Measurements from ENCODE around the gene CCDC92.

DNA sequence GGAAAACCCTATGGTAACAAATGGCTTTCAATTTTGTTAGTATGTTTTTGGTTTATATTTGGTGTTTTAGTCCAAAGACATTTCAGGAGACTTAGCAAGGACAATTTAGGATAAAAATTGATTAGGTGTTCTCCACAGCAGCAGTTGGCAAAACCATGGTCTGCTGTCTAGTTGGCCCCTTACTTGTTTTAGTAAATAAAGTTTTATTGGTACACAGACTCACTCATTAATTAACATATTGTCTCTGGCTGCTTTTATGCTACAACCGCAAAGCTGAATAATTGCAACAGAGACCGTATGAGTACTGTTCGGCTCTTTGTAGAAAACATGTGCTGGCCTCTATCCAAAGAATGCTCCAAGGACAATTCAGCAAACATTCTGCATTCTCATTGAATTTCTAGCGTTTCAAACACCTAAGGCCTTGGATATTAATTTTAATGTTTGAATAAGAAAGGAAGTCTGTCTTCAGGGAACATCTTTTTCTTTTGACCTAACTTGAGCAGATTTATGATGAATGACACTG is 77.7 kb downstream of the CCDC92 start:
- no peak for TF ChIP-seq POLR2A (IDR thresholded peaks at IDR 0.05; ENCODE audit: low read length)
- TF ChIP-seq, protein P1, sequence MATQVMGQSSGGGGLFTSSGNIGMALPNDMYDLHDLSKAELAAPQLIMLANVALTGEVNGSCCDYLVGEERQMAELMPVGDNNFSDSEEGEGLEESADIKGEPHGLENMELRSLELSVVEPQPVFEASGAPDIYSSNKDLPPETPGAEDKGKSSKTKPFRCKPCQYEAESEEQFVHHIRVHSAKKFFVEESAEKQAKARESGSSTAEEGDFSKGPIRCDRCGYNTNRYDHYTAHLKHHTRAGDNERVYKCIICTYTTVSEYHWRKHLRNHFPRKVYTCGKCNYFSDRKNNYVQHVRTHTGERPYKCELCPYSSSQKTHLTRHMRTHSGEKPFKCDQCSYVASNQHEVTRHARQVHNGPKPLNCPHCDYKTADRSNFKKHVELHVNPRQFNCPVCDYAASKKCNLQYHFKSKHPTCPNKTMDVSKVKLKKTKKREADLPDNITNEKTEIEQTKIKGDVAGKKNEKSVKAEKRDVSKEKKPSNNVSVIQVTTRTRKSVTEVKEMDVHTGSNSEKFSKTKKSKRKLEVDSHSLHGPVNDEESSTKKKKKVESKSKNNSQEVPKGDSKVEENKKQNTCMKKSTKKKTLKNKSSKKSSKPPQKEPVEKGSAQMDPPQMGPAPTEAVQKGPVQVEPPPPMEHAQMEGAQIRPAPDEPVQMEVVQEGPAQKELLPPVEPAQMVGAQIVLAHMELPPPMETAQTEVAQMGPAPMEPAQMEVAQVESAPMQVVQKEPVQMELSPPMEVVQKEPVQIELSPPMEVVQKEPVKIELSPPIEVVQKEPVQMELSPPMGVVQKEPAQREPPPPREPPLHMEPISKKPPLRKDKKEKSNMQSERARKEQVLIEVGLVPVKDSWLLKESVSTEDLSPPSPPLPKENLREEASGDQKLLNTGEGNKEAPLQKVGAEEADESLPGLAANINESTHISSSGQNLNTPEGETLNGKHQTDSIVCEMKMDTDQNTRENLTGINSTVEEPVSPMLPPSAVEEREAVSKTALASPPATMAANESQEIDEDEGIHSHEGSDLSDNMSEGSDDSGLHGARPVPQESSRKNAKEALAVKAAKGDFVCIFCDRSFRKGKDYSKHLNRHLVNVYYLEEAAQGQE (IDR thresholded peaks at IDR 0.05) = no peak
- TF ChIP-seq EP300 (IDR thresholded peaks at IDR 0.05) = no peak
- TF ChIP-seq, protein P2, sequence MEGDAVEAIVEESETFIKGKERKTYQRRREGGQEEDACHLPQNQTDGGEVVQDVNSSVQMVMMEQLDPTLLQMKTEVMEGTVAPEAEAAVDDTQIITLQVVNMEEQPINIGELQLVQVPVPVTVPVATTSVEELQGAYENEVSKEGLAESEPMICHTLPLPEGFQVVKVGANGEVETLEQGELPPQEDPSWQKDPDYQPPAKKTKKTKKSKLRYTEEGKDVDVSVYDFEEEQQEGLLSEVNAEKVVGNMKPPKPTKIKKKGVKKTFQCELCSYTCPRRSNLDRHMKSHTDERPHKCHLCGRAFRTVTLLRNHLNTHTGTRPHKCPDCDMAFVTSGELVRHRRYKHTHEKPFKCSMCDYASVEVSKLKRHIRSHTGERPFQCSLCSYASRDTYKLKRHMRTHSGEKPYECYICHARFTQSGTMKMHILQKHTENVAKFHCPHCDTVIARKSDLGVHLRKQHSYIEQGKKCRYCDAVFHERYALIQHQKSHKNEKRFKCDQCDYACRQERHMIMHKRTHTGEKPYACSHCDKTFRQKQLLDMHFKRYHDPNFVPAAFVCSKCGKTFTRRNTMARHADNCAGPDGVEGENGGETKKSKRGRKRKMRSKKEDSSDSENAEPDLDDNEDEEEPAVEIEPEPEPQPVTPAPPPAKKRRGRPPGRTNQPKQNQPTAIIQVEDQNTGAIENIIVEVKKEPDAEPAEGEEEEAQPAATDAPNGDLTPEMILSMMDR (IDR thresholded peaks at IDR 0.05) = no peak
- TF ChIP-seq GATA3 (IDR thresholded peaks at IDR 0.05; ENCODE audit: borderline replicate concordance) = no peak

Data from A549 (cell line).